Ovary (tissue), 9 donors: ENCODE data around the gene DUOX1. TPM values are rescaled to one million over a fixed set of nuclear protein-coding genes. Genes with fewer than 3 reads are reported as not detected.

Experiments
- DNase-seq, 5 donors: peaks; one replicate each; pipeline ENCODE4 v3.0.0-alpha.2; 2019 to 2020
- H3K27ac ChIP-seq, 2 donors: fragments of 200-600 bp; one replicate each; pipeline versions ENCODE4 v1.5.1 to v1.8.0; 2019 to 2022
- H3K27me3 ChIP-seq: fragments of 200-600 bp; one replicate; pipeline ENCODE4 v1.8.0; 2022
- H3K36me3 ChIP-seq: fragments of 200-600 bp; sonication (generic); one replicate; pipeline ENCODE4 v1.5.1; 2019
- H3K4me1 ChIP-seq: one replicate; pipeline ENCODE4 v1.8.1; 2013; ENCODE audit warnings: mild to moderate bottlenecking, moderate library complexity; ENCODE audit not compliant: insufficient read depth
- H3K4me3 ChIP-seq: fragments of 200-600 bp; sonication (generic); one replicate; pipeline ENCODE4 v1.5.1; 2017
- H3K9me3 ChIP-seq, 2 donors: fragments of 200-600 bp in 1 of 2; sonication (generic) in 1 of 2; one replicate each; pipeline versions ENCODE4 v1.5.1 to v1.8.1; 2013 to 2019; ENCODE audit warnings: mild to moderate bottlenecking in 1 of 2, moderate library complexity in 1 of 2
- CTCF ChIP-seq, 3 donors: fragments of 450-650 bp in 2 of 3; fragments of 200-600 bp in 1 of 3; IDR thresholded peaks; one replicate each; pipeline versions ENCODE4 v1.5.1 to v1.8.0; 2016 to 2022; ENCODE audit warnings: antibody characterized with exemption in 3 of 3, mild to moderate bottlenecking in 1 of 3
- EP300 ChIP-seq: sonication (generic); formaldehyde crosslinking; IDR thresholded peaks from one replicate; pipeline ENCODE4 v1.6.1; 2017; ENCODE audit warnings: antibody characterized with exemption
- POLR2A ChIP-seq: fragments of 450-650 bp; IDR thresholded peaks from one replicate; pipeline ENCODE4 v1.6.1; 2017; ENCODE audit warnings: antibody characterized with exemption, mild to moderate bottlenecking, moderate library complexity
- WGBS, 3 donors: extraction: QIAGEN DNeasy Blood & Tissue Kit in 1 of 3; methylation state at CpG; one replicate each; pipeline versions ENCODE4 v1.1.5 to v1.1.7; 2013 to 2017; 5-methylcytosine and 5-hydroxymethylcytosine counted together
- intact Hi-C, 4 donors: fragments of 100-400 bp; cut with DNase I; formaldehyde crosslinking; loops; one replicate each; pipeline versions ENCODE4 v1.11.0 to v1.15.1; 2022 to 2023
- polyA plus RNA-seq, 2 donors: library from polyadenylated mRNA; stranded (reverse); fragments of 200-250 nt in 1 of 2; fragments of 350-450 nt in 1 of 2; fragmentation: Illumina TruSeq in 1 of 2; extraction: RNeasy Lipid Tissue Mini Kit (QIAGEN cat#74804) in 1 of 2; gene quantifications; one replicate each; pipeline ENCODE4 v1.2.3, GENCODE V29; 2013 to 2014
- total RNA-seq, 7 donors: library from RNA; depleted of rRNA in 2 of 7; stranded (reverse); fragments of >200 nt in 2 of 7; fragmentation: NEBNext Ultra II Directional in 3 of 7; extraction: Animal tissue kit (Norgen Biotek cat#: 25700) in 3 of 7; gene quantifications; one replicate each; pipeline versions ENCODE4 v1.1.0 to v1.2.4, GENCODE V29; 2016 to 2023
- donor health status: DM: no; HTN: no; CAD: no; lungs with moderate emphysema.
- donor health status: DM: no; HTN: no; CAD: no.
- donor health status: Bipolar disorder and iron deficiency.
- donor health status: DM: yes; HTN: yes; CAD: no.
- donor health status: DM: no; HTN: no; CAD: no.
- donor health status: DM: yes; HTN: yes; CAD: no.

DUOX1 gene
- total and polyA plus RNA-seq, 9 donors = 0.23 to 9.2 (median 1.4) TPM

DNA sequence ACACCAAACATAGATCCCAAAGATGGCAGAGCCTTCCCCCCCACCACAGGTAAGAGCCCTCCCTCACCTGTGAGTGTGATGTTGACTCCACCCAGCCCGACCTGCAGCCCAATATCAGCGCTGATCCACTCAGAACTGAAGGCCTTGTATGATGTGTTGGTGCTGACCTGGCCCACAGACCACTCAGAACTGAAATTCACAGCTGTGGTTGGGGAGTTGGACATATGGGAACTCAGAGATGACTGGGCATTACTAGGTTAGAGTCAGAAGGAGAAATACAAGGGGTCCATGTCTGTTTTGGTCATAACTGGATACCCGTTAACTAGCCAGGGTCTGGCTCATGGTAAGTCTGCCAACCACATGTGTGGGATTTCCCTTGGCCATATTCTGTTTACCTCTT lies 8.8 kb upstream of the DUOX1 start:
- no peak overlapping the region for H3K27ac ChIP-seq
- no peaks in the 10 kb centered on the region for H3K36me3 ChIP-seq
- no peak for DNase-seq
- no peaks in the 10 kb centered on the region for H3K9me3 ChIP-seq
- no peaks in the 10 kb centered on the region for H3K27me3 ChIP-seq
- intact Hi-C loops = no loop called here
- no peak overlapping the region for H3K4me3 ChIP-seq
- WGBS, 3 donors = 78 to 94% (median 86%) methylated on average over 3 of the region's 3 CpGs
- TF ChIP-seq EP300 (no peak), CTCF (IDR thresholded peaks at IDR 0.05) (no peak), POLR2A (no peak)
- no peaks in the 10 kb centered on the region for H3K4me1 ChIP-seq

- Histone ChIP-seq H3K36me3 (no peaks in the 10 kb centered on the region), H3K27ac (no peak overlapping the region), H3K4me1 (no peaks in the 10 kb centered on the region), H3K4me3 (no peak overlapping the region), H3K9me3 (no peaks in the 10 kb centered on the region), H3K27me3 (no peaks in the 10 kb centered on the region)
- TF ChIP-seq EP300 = no peak
- no peak for TF ChIP-seq CTCF (IDR thresholded peaks at IDR 0.05)
- no peak for DNase-seq
- WGBS, 3 donors = 60 to 67% (median 66%) methylated on average over 9 of the region's 9 CpGs
- intact Hi-C loops = no loop called here
Observed at GRCh38 chr15:45121706-45122417, 7.9 kb upstream of the DUOX1 start.

DNA sequence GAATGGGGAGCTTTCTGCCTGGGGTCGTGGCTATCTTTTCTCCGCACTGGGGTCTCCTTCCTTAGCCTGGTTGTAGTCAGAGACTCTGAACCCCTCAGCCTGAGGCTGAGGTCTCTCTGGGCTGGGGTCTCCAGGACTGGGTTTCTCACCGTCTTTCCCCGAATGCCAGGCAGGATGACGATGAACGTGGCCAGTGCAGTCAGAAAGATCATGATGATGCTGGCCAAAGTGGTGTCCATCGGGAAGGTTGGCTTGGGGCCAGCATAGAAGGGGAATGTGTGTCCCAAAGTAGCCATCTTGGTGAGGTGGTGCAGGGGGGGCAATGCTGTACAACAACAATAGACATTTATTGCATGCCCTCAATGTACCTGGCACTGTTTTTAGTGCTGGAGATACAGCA lies 7.1 kb upstream of the DUOX1 start:
- WGBS, 3 donors = 82 to 84% (median 83%) methylated on average over 7 of the region's 7 CpGs
- Histone ChIP-seq H3K36me3 (no peaks in the 10 kb centered on the region), H3K4me1 (no peaks in the 10 kb centered on the region), H3K27me3 (no peaks in the 10 kb centered on the region), H3K27ac (no peak overlapping the region), H3K4me3 (no peak overlapping the region), H3K9me3 (no peaks in the 10 kb centered on the region)
- TF ChIP-seq POLR2A = no peak
- no peak for TF ChIP-seq EP300
- TF ChIP-seq CTCF (IDR thresholded peaks at IDR 0.05) = no peak
- DNase-seq = no peak
- intact Hi-C loops = no loop called here

GRCh38 chr15:45123397-45123796 lies 6.4 kb upstream of the DUOX1 start:
- no peak overlapping the region for H3K4me3 ChIP-seq
- H3K27ac ChIP-seq = no peak overlapping the region
- intact Hi-C loops = no loop called here
- H3K36me3 ChIP-seq = no peaks in the 10 kb centered on the region
- TF ChIP-seq CTCF (IDR thresholded peaks at IDR 0.05) (no peak), POLR2A (no peak), EP300 (no peak)
- DNase-seq = no peak
- H3K4me1 ChIP-seq = no peaks in the 10 kb centered on the region
- no peaks in the 10 kb centered on the region for H3K27me3 ChIP-seq
- H3K9me3 ChIP-seq = no peaks in the 10 kb centered on the region
